HTR-8/SVneo (cell line): ENCODE results near the gene MIA2.
A peak's percentile ranks its signal among the peaks of the same experiment; 100 is the strongest.

Experiments
- DNase-seq: peaks from one replicate; pipeline ENCODE4 v3.0.0; 2011; ENCODE audit warnings: low spot score, mixed read lengths; ENCODE audit not compliant: insufficient read length
- FAIRE-seq: peaks from 2 replicates; lab custom pipeline; 2011; peaks lifted over from hg19 to GRCh38; lab: Jason Lieb, UNC

Gene MIA2

GRCh38 chr14:39430762-39431415 is 197.2 kb downstream of the MIA2 start:
- FAIRE-seq, result no peak
- no peak for DNase-seq

- DNase-seq, result peak; percentile 5
- no peak for FAIRE-seq
Observed at GRCh38 chr14:39431416-39432178, 197.9 kb downstream of the MIA2 start.

DNA sequence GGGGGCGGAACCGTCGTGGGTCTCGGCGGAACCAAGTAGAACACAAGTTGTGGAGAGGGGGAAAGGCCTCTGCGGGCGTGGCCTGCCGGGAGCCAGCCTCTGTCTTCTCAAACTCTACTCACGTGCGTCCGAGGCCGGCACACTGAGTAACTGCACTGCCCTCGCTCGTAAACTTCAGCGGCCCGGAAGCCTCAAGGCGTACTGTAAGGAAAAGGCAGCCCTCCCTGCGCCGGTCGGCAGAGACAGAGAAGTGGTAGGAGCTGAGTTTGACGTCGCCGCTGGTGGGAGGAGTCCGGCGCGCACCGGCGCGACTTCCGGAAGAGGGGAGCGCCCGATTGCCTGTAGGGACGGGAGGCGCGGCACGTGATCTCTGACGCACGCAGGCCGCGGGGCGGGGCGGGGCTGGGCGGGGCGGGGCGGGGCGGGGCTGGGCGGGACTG is 198.5 kb downstream of the MIA2 start, which contains the start of gene FBXO33:
TSS of gene FBXO33 (minus strand) at position 255 of the 440 bp plus-strand sequence. CDS start 271 bp downstream, outside the sequence.
- DNase-seq (peak; percentile 92), FAIRE-seq (peak; percentile 92)

- FAIRE-seq (peak; percentile 75), DNase-seq (peak; percentile 73)
Observed at GRCh38 chr14:39432619-39433451, 199.1 kb downstream of the MIA2 start.

DNA sequence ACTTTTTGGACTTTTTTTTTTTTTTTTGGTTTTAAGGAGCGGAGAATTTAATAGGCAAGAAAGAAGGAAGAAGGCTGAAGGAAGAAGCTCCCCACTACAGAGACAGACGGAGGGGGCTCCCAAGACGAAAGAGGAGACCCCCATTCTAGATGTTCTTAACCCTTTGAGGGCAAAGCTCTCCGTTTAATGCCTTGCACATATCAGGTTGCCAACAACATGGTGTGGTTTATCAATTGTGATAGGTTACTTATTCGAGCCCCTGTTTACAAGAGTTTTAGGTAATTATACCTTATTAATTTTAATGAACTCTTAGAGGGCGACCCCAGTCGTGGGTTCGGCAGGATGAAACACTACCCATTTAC is 199.7 kb downstream of the MIA2 start:
- FAIRE-seq (no peak), DNase-seq (no peak)

GRCh38 chr14:39434401-39434800 is 200.7 kb downstream of the MIA2 start:
- DNase-seq (no peak), FAIRE-seq (no peak)

- FAIRE-seq, result no peak
Observed at GRCh38 chr14:39435241-39435640, 201.5 kb downstream of the MIA2 start.

More at GRCh38 chr14:39435241-39435640, 201.5 kb downstream of the MIA2 start:
- DNase-seq, result no peak
